OCI-M1 (cell line): Measurements from ENCODE around the gene NT5C1B.

Experiments used
- DNase-seq: peaks from one replicate; lab custom pipeline; 2025; lab: John Stamatoyannopoulos, UW

The NT5C1B gene

DNA sequence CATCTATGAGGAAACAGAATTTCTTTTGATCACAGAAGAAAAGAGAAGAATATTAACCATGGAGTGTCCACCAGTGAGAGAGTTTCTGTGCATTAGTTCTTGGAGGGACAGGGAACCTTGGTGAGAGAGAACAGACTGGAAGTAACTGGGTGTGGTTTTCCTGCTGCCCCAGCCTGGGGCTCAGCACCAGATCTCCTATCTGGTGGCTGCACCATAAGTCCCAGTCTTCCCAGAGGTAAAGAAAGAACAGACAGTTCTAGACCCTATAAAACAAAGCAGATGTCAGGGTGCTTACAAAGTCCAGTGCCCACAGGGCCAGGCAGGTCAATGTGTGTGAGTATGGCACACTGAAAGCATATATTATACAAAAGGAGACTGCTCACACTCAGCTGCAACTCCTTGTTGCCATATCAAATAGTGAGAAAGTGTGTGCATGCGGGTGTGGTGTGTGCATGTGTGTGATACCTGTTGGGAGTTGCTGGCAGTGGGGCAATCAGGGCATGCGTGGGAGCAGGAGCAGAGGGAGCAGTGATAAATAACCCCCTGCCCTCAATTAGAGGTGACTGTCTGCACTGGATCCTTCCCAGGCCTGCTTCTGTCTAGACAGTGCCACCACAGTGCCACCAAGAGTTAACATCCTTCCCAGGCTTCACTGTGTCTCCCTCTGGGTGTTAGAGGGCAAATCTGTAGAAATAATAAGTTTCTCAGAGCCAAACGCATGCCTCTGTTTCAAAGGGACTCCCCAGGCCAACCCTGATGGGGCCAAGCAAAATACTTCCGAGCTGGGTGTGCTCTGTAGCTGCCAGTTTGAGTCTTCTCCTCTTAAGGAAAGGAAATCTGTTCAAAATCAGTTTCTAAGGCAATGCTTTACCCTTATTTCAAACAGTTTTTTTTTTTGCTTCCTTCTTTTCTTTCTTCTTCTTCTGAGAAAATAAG lies 74.6 kb downstream of the NT5C1B start:
- peak; percentile 62 for DNase-seq
